Uterus (tissue), 4 donors: ENCODE results near the gene RPRD2. TPM values are rescaled to one million over a fixed set of nuclear protein-coding genes. Genes with fewer than 3 reads are reported as not detected.

Experiments used
- DNase-seq, 2 donors: peaks; one replicate each; pipeline ENCODE4 v3.0.0-alpha.2; 2019 to 2020
- H3K27ac ChIP-seq, 2 donors: fragments of 200-600 bp; sonication (generic); 1 replicate in 1 of 2; 2 replicates in 1 of 2; pipeline ENCODE4 v1.5.1; 2016 to 2018
- H3K27me3 ChIP-seq, 2 donors: fragments of 200-600 bp; sonication (generic); one replicate each; pipeline ENCODE4 v1.5.1; 2018 to 2019; ENCODE audit warnings: control low read depth in 1 of 2
- H3K36me3 ChIP-seq, 2 donors: fragments of 200-600 bp; sonication (generic); one replicate each; pipeline ENCODE4 v1.5.1; 2019; ENCODE audit warnings: control low read depth in 1 of 2
- H3K4me1 ChIP-seq, 2 donors: fragments of 200-600 bp; sonication (generic); one replicate each; pipeline ENCODE4 v1.5.1; 2018 to 2019; ENCODE audit warnings: control low read depth in 1 of 2
- H3K4me3 ChIP-seq, 2 donors: fragments of 200-600 bp; sonication (generic); 1 replicate in 1 of 2; 2 replicates in 1 of 2; pipeline ENCODE4 v1.5.1; 2018 to 2019; ENCODE audit warnings: mild to moderate bottlenecking in 1 of 2
- H3K9me3 ChIP-seq, 2 donors: fragments of 200-600 bp; sonication (generic); one replicate each; pipeline ENCODE4 v1.5.1; 2019; ENCODE audit warnings: control low read depth in 1 of 2
- CTCF ChIP-seq, 4 experiments: fragments of 200-600 bp in 2 of 4; fragments of 450-650 bp in 2 of 4; sonication (generic) in 2 of 4; IDR thresholded peaks; one replicate each; pipeline ENCODE4 v1.5.1; 2016 to 2019; ENCODE audit warnings: antibody characterized with exemption in 4 of 4, mild to moderate bottlenecking in 2 of 4, moderate library complexity in 1 of 4
- POLR2A ChIP-seq, 2 donors: fragments of 450-650 bp; IDR thresholded peaks; one replicate each; pipeline ENCODE4 v1.6.1; 2016; ENCODE audit warnings: antibody characterized with exemption in 2 of 2, mild to moderate bottlenecking in 1 of 2, moderate library complexity in 1 of 2
- intact Hi-C: fragments of 100-400 bp; cut with DNase I; formaldehyde crosslinking; loops from one replicate; pipeline ENCODE4 v1.15.1; 2023; ENCODE audit warnings: low total_unique reads
- total RNA-seq, 4 donors: library from RNA; depleted of rRNA in 3 of 4; stranded (reverse); fragments of >200 nt in 3 of 4; gene quantifications; one replicate each; pipeline versions ENCODE4 v1.1.0 to v1.2.4, GENCODE V29; 2014 to 2023
- donor health status: DM: yes; HTN: yes; CAD: no.

Gene RPRD2
- total RNA-seq, 4 donors from 2014 or later, result 17.1 to 77.1 (median 37.9) TPM

GRCh38 chr1:150456146-150456647 lies 92.2 kb downstream of the RPRD2 start:
- Histone ChIP-seq H3K27me3 (no peaks in the 10 kb centered on the region), H3K4me1 (no peaks in the 10 kb centered on the region), H3K4me3 (no peak overlapping the region), H3K9me3 (no peaks in the 10 kb centered on the region), H3K36me3 (no peaks in the 10 kb centered on the region), H3K27ac (no peak overlapping the region)
- DNase-seq, result no peak
- TF ChIP-seq POLR2A (IDR thresholded peaks at IDR 0.05), result no peak
- TF ChIP-seq CTCF (IDR thresholded peaks at IDR 0.05), result no peak
- intact Hi-C loops, result no loop called here

- H3K4me1 ChIP-seq, result no peaks in the 10 kb centered on the region
- no peak overlapping the region for H3K4me3 ChIP-seq
- H3K27ac ChIP-seq, result no peak overlapping the region
- peak; percentile 34 to 60 for DNase-seq
- TF ChIP-seq CTCF (IDR thresholded peaks at IDR 0.05) (peak; percentile 72 to 82 (median 76)), POLR2A (IDR thresholded peaks at IDR 0.05) (no peak)
- no peaks in the 10 kb centered on the region for H3K9me3 ChIP-seq
- no peaks in the 10 kb centered on the region for H3K27me3 ChIP-seq
- intact Hi-C loops, result loop anchor here (10.0 kb wide), 1 partner anchor 70 kb away; no protein-coding TSS in a partner anchor
- H3K36me3 ChIP-seq, result no peaks in the 10 kb centered on the region
Measured at GRCh38 chr1:150464422-150464826, 100.5 kb downstream of the RPRD2 start.

- no peak for DNase-seq
- Histone ChIP-seq H3K36me3 (no peaks in the 10 kb centered on the region), H3K27ac (no peak overlapping the region), H3K4me1 (no peaks in the 10 kb centered on the region), H3K4me3 (no peak overlapping the region), H3K27me3 (no peaks in the 10 kb centered on the region), H3K9me3 (no peaks in the 10 kb centered on the region)
- TF ChIP-seq CTCF (IDR thresholded peaks at IDR 0.05) (no peak), POLR2A (IDR thresholded peaks at IDR 0.05) (no peak)
- intact Hi-C loops, result loop anchor here (10.0 kb wide), 1 partner anchor 68 kb away; no protein-coding TSS in a partner anchor
Measured at GRCh38 chr1:150466964-150467363, 103.0 kb downstream of the RPRD2 start.

- TF ChIP-seq POLR2A (IDR thresholded peaks at IDR 0.05) (no peak), CTCF (IDR thresholded peaks at IDR 0.05) (no peak)
- no peak overlapping the region for H3K27ac ChIP-seq
- no peak for DNase-seq
- H3K4me3 ChIP-seq, result no peak overlapping the region
- no peaks in the 10 kb centered on the region for H3K36me3 ChIP-seq
- H3K27me3 ChIP-seq, result no peaks in the 10 kb centered on the region
- H3K9me3 ChIP-seq, result no peaks in the 10 kb centered on the region
- no peaks in the 10 kb centered on the region for H3K4me1 ChIP-seq
- intact Hi-C loops, result loop anchor here (10.0 kb wide), 1 partner anchor 66 kb away; no protein-coding TSS in a partner anchor
Measured at GRCh38 chr1:150469291-150469690, 105.3 kb downstream of the RPRD2 start.

- intact Hi-C loops, result no loop called here
- peak overlapping the region; percentile 16 to 42 for H3K27ac ChIP-seq
Measured at GRCh38 chr1:150472601-150473200, 108.8 kb downstream of the RPRD2 start.

More at GRCh38 chr1:150472601-150473200, 108.8 kb downstream of the RPRD2 start:
- H3K36me3 ChIP-seq, result no peaks in the 10 kb centered on the region
- no peaks in the 10 kb centered on the region for H3K9me3 ChIP-seq
- no peaks in the 10 kb centered on the region for H3K4me1 ChIP-seq
- H3K4me3 ChIP-seq, result no peak overlapping the region
- no peaks in the 10 kb centered on the region for H3K27me3 ChIP-seq
- no peak for TF ChIP-seq CTCF (IDR thresholded peaks at IDR 0.05)
- TF ChIP-seq POLR2A (IDR thresholded peaks at IDR 0.05), result no peak
- peak in 1 of 2 donors; percentile 18 for DNase-seq
